ENCODE measurements around the gene KLHL40.

KLHL40 gene

GRCh38 chr3:42694366-42694765, 9.0 kb downstream of the KLHL40 start:
- H3K4me1 Mint-ChIP-seq (ENCODE audit: low read depth in 2 of 2) = peaks cover 6% of the 10 kb centered on the region in 2 donors
- no peaks in the 10 kb centered on the region for H3K36me3 Mint-ChIP-seq (ENCODE audit: insufficient read depth)
- H3K27me3 Mint-ChIP-seq = peaks cover 0 to 16% of the 10 kb centered on the region in 2 donors
- no peak overlapping the region for H3K4me3 Mint-ChIP-seq
- ATAC-seq (replicated peaks) (no peak), DNase-seq (no peak)
- no peak overlapping the region for H3K27ac Mint-ChIP-seq
- no peaks in the 10 kb centered on the region for H3K9me3 Mint-ChIP-seq

DNA sequence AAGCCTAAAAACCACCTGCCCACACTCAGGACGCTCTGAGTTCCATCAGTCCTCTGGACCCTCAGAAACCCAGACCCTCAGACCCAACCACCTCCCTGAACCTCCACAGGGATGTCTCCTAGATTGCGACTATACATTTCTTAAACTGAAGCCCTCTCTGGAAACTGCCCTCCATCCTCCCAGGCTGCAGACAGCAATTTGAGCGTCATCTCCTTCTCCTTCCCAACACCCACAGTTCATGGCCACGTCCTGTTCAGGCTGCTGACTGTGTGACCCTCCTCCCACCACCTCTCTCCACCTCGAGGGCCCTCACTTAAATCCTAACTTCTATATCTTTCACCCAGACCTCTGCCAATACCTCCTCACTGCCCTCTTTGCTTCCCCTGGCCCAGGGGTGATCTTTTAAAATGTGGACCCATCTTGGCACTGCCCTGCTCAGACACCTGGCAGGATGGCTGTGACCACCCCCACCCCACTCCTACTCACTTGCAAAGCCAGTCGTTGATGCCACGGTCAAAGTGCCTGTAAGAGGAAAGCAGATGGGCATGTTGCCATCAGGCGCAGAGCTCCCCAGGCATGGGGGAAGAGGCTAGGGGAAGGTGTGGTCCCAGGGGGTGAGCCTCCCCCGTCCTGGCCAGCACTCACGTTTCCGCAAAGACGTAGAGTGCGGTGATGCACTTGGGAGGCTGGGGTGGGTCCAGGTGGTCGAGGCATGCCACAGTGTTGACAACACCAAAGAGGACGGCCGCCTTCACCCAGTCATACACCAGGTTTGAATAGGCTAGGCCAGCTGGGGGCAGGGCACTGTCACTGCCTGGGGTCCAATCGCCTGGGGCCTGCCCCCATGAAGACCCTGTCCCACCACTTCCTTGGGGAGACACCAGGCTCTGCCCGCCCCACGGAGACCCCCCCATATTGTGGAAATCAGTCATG, 11.3 kb downstream of the KLHL40 start:
- DNase-seq (no peak), ATAC-seq (replicated peaks) (no peak)
- Mint-ChIP-seq H3K27me3 (peaks cover 8 to 15% of the 10 kb centered on the region in 2 donors), H3K27ac (no peak overlapping the region), H3K9me3 (no peaks in the 10 kb centered on the region), H3K4me3 (no peak overlapping the region), H3K36me3 (ENCODE audit: insufficient read depth) (no peaks in the 10 kb centered on the region), H3K4me1 (ENCODE audit: low read depth in 2 of 2) (peaks cover 12 to 17% of the 10 kb centered on the region in 2 donors)

GRCh38 chr3:42697289-42698051, 12.1 kb downstream of the KLHL40 start:
- Mint-ChIP-seq H3K36me3 (ENCODE audit: insufficient read depth) (no peaks in the 10 kb centered on the region), H3K9me3 (no peaks in the 10 kb centered on the region), H3K27me3 (peaks cover 9 to 15% of the 10 kb centered on the region in 2 donors), H3K4me1 (ENCODE audit: low read depth in 2 of 2) (peaks cover 12 to 18% of the 10 kb centered on the region in 2 donors), H3K4me3 (no peak overlapping the region), H3K27ac (no peak overlapping the region)
- ATAC-seq (replicated peaks) = no peak
- no peak for DNase-seq

DNA sequence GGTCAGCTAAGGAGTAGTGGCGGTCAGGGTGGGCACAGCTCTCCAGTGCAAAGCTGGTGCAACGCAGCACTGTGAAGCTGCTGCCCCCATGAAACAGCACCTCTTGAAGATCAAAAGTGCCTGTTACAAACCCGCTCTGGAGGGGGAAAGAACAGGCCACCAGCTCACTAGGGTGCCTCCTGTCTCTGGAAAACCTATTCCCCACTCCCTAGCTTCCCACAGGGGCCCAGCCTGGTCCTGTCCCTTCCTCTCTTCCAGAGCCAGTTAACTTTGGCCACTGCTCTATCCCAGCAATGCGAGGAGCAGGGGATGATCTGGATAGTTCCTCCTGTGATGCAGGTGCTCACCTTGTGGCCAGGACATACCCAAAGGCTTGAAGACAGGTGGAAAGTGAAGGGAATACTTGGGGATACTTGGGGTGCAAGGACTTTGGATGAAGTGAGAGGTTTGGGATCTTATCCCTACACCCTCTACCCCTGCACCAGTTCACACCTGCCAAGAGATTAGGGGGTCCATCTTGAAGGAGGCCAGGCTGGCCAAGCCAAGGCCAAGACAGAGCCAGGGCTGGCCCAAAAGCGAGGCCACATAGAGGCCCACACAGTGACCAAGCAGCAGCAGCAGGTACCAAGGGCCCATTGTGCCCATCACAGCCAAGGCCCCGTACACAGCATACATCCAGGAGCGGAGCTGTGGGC, 13.0 kb downstream of the KLHL40 start:
- DNase-seq = no peak
- no peak overlapping the region for H3K27ac Mint-ChIP-seq
- H3K4me1 Mint-ChIP-seq (ENCODE audit: low read depth in 2 of 2) = peaks cover 12 to 18% of the 10 kb centered on the region in 2 donors
- H3K36me3 Mint-ChIP-seq (ENCODE audit: insufficient read depth) = no peaks in the 10 kb centered on the region
- H3K9me3 Mint-ChIP-seq = no peaks in the 10 kb centered on the region
- H3K4me3 Mint-ChIP-seq = no peak overlapping the region
- peaks cover 15 to 16% of the 10 kb centered on the region in 2 donors for H3K27me3 Mint-ChIP-seq
- no peak for ATAC-seq (replicated peaks)

GRCh38 chr3:42698911-42699230, 13.5 kb downstream of the KLHL40 start:
- no peaks in the 10 kb centered on the region for H3K9me3 Mint-ChIP-seq

DNA sequence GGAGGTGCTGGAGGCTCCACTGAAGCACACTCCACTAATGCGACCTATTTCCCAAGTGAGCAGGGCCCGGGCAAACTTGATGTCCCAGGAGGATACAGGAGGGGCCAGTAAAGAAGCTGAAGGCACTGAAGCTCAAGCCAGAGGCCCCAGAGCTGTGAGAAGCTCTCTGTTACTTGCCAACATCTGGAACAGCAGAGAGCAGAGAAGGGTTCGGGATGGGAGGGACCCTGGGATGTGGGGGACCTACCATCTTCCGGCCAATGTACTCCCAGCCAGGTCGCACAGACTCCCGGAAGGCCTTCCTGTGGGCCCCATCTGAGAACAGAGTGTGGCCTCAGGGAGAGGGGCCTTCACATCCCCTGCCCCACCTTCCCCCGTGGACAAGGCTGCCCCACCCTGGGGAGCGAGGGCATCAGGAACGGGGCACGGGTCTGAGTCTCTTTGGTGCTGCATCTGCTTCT, 14.2 kb downstream of the KLHL40 start:
- no peak overlapping the region for H3K27ac Mint-ChIP-seq
- H3K9me3 Mint-ChIP-seq = no peaks in the 10 kb centered on the region
- H3K36me3 Mint-ChIP-seq (ENCODE audit: insufficient read depth) = no peaks in the 10 kb centered on the region
- no peak overlapping the region for H3K4me3 Mint-ChIP-seq
- ATAC-seq (replicated peaks) (no peak), DNase-seq (no peak)
- peaks cover 12 to 18% of the 10 kb centered on the region in 2 donors for H3K4me1 Mint-ChIP-seq (ENCODE audit: low read depth in 2 of 2)
- peaks cover 15 to 22% of the 10 kb centered on the region in 2 donors for H3K27me3 Mint-ChIP-seq

More at GRCh38 chr3:42698911-42699230, 13.5 kb downstream of the KLHL40 start:
- H3K4me1 Mint-ChIP-seq (ENCODE audit: low read depth in 2 of 2) = peaks cover 12 to 18% of the 10 kb centered on the region in 2 donors
- DNase-seq (no peak), ATAC-seq (replicated peaks) (peak; percentile 63)
- no peak overlapping the region for H3K4me3 Mint-ChIP-seq
- H3K36me3 Mint-ChIP-seq (ENCODE audit: insufficient read depth) = no peaks in the 10 kb centered on the region
- peaks cover 15 to 21% of the 10 kb centered on the region in 2 donors for H3K27me3 Mint-ChIP-seq
- no peak overlapping the region for H3K27ac Mint-ChIP-seq

GRCh38 chr3:42700366-42701288, 15.3 kb downstream of the KLHL40 start:
- no peaks in the 10 kb centered on the region for H3K36me3 Mint-ChIP-seq (ENCODE audit: insufficient read depth)
- no peaks in the 10 kb centered on the region for H3K9me3 Mint-ChIP-seq
- H3K27ac Mint-ChIP-seq = peak overlapping the region in 1 of 2 donors; percentile 59
- DNase-seq (no peak), ATAC-seq (replicated peaks) (no peak)
- H3K4me1 Mint-ChIP-seq (ENCODE audit: low read depth in 2 of 2) = peaks cover 12 to 18% of the 10 kb centered on the region in 2 donors
- peaks cover 15 to 23% of the 10 kb centered on the region in 2 donors for H3K27me3 Mint-ChIP-seq
- no peak overlapping the region for H3K4me3 Mint-ChIP-seq

DNA sequence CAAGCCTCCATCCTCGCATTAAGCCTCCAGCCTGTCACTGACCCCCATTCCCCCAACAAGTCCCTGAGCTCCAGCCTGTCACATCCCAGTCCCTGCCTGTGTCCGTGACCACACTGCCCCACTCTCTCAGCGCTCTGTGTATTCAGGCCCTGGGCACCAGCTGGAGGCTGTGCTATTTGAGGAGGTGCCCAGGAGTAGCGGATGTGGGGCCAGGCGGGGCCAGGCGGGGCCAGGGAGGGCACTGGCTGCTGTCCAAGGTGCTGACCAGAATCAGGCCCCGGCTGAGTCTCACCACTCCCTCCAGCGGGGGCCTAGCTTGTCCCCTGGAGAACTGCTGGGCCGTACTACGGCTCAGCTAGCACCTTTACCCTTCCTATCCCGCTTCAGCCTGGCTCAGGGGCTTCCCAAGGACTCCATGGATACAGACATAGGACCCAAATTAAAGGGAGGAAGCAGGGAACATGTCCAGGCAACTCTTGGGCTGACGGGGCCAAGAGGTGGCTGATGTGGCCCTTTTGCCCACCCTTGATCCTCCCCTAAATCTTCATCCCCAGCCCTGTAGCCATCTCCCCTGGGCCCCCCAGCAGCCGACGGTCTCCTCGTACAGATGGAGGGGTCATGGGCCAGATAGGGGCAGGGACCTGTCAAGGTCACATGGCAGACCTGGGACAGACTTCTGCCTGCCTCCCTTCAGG, 16.2 kb downstream of the KLHL40 start:
- Mint-ChIP-seq H3K4me3 (no peak overlapping the region), H3K4me1 (ENCODE audit: low read depth in 2 of 2) (peaks cover 12 to 18% of the 10 kb centered on the region in 2 donors), H3K27me3 (peaks cover 15 to 31% of the 10 kb centered on the region in 2 donors), H3K9me3 (no peaks in the 10 kb centered on the region), H3K27ac (peak overlapping the region in 1 of 2 donors; percentile 59), H3K36me3 (ENCODE audit: insufficient read depth) (no peaks in the 10 kb centered on the region)
- ATAC-seq (replicated peaks) (peak; percentile 87), DNase-seq (peak; percentile 58 to 60 (median 58))

DNA sequence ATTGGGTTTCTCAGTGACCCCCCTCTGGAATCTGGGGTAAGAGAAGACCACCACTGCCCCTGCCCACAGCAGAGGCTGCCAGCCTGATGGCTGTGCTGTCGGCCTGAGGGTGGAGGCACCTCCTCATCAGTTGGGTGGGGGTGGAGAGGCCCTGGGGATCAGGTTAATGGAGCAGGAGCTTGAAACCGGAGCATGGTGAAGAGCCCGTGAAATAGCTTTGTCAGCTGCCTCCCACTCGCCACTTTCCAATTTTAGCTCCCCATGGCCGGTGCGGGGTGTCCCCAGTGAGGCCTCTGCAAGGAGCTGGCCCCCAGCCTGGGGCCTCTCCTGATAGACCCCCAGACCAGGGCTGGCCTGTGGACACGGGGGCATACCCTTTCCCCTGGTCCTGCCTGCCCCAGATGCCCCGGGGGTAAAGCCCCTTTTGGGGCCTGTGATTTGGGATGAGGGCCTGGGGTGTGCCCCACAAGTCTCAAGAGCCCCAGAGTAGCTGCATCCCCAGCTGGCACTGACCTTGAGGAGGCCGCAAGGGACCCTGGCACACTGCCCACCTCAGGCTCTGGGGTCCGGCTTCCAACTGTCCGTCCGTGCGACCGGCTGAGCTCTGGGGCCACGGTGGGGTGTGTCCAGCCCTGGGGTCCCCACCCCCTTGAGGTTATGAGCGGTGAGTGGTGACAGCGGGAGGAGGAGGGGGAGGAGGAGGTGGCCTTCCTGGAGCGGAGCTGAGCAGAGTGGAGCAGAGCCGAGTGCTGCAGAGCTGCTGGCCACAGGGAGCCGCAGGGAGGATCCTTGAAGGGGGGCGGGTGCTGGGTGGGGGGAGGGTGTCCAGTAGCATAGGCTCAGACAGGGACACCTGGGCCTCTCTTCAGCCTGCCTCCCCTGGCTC, 17.0 kb downstream of the KLHL40 start, which contains the start of gene HHATL:
TSS of gene HHATL (minus strand) at position 733 of the 886 bp plus-strand sequence. CDS start 1,972 bp downstream, outside the sequence.
- DNase-seq = no peak
- H3K4me3 Mint-ChIP-seq = no peak within 1 kb of the TSS
- no peaks in the 10 kb centered on the region for H3K36me3 Mint-ChIP-seq (ENCODE audit: insufficient read depth)
- peaks cover 16 to 38% of the 10 kb centered on the region in 2 donors for H3K27me3 Mint-ChIP-seq
- peaks cover 12 to 18% of the 10 kb centered on the region in 2 donors for H3K4me1 Mint-ChIP-seq (ENCODE audit: low read depth in 2 of 2)
- H3K9me3 Mint-ChIP-seq = no peaks in the 10 kb centered on the region
- no peak for ATAC-seq (replicated peaks)
- peak within 1 kb of the TSS in 1 of 2 donors; percentile 59 for H3K27ac Mint-ChIP-seq

- Mint-ChIP-seq H3K27ac (no peak overlapping the region), H3K36me3 (ENCODE audit: insufficient read depth) (no peaks in the 10 kb centered on the region), H3K9me3 (no peaks in the 10 kb centered on the region), H3K4me3 (no peak overlapping the region), H3K27me3 (peaks cover 21 to 45% of the 10 kb centered on the region in 2 donors), H3K4me1 (ENCODE audit: low read depth in 2 of 2) (peaks cover 12 to 18% of the 10 kb centered on the region in 2 donors)
- no peak for ATAC-seq (replicated peaks)
- no peak for DNase-seq
Measured at GRCh38 chr3:42702982-42703694, 17.8 kb downstream of the KLHL40 start.

DNA sequence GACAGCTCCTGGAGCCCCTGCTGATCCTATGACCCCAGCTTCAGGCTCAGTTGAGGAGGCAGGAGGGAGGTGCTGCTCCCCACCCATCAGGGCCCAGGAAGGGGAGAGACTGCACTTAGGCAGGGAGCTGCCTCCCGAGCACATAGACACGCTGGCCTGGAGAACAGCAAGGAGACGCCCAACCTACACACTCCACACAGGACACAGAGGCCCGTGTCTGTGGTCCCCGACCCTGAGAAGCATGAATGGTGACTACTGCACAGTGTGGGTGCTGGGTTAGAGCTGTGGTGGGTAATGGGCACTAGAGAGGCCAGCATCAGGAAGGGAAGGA, 18.3 kb downstream of the KLHL40 start:
- ATAC-seq (replicated peaks) (no peak), DNase-seq (no peak)
- Mint-ChIP-seq H3K4me3 (no peak overlapping the region), H3K27me3 (peaks cover 21 to 46% of the 10 kb centered on the region in 2 donors), H3K27ac (no peak overlapping the region), H3K9me3 (no peaks in the 10 kb centered on the region), H3K4me1 (ENCODE audit: low read depth in 2 of 2) (peaks cover 10 to 15% of the 10 kb centered on the region in 2 donors), H3K36me3 (ENCODE audit: insufficient read depth) (no peaks in the 10 kb centered on the region)

Measured in effector memory CD8-positive, alpha-beta T cell (primary cell).